HFF-Myc (cell line): Measurements from ENCODE around the gene GNB3.

Experiments
- DNase-seq: peaks from one replicate; pipeline ENCODE4 v3.0.0-alpha.2; 2011; ENCODE audit warnings: low read depth; ENCODE audit errors: extremely low read depth
- H3K4me3 ChIP-seq: replicated peaks from 2 replicates; pipeline ENCODE4 v1.5.1; 2011; ENCODE audit warnings: low read depth, mild to moderate bottlenecking, control low read depth, low read length
- TF ChIP-seq, protein P1 (sequence below): IDR thresholded peaks from 2 replicates; pipeline ENCODE4 v1.5.1; 2012; ENCODE audit warnings: mild to moderate bottlenecking, low read depth, low read length, control low read depth; ENCODE audit errors: missing control alignments

Gene GNB3

GRCh38 chr12:6807170-6807569 is 33.6 kb upstream of the GNB3 start:
- H3K4me3 ChIP-seq, result no peak overlapping the region
- no peak for DNase-seq
- TF ChIP-seq, protein P1, sequence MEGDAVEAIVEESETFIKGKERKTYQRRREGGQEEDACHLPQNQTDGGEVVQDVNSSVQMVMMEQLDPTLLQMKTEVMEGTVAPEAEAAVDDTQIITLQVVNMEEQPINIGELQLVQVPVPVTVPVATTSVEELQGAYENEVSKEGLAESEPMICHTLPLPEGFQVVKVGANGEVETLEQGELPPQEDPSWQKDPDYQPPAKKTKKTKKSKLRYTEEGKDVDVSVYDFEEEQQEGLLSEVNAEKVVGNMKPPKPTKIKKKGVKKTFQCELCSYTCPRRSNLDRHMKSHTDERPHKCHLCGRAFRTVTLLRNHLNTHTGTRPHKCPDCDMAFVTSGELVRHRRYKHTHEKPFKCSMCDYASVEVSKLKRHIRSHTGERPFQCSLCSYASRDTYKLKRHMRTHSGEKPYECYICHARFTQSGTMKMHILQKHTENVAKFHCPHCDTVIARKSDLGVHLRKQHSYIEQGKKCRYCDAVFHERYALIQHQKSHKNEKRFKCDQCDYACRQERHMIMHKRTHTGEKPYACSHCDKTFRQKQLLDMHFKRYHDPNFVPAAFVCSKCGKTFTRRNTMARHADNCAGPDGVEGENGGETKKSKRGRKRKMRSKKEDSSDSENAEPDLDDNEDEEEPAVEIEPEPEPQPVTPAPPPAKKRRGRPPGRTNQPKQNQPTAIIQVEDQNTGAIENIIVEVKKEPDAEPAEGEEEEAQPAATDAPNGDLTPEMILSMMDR, result no peak

DNA sequence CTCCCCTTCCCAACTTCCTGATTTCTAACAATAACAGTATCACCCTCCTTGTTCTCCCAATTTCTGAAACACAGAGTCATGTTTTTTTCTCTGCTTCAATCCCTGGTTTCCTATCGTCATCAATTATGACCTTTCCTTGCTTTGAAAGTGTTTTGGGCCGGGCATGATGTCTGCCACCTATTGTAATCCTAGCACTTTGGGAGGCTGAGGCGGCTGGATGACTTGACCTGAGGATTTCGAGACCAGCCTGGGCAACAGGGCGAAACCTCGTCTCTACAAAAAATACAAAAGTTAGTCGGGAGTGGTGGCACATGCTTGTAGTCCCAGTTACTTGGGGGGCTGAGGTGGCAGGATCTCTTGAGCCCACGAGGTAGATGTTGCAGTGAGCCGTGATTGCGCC is 31.7 kb upstream of the GNB3 start:
- DNase-seq, result no peak
- TF ChIP-seq, protein P1, result no peak
- H3K4me3 ChIP-seq, result no peak overlapping the region

GRCh38 chr12:6810758-6811157 is 30.0 kb upstream of the GNB3 start:
- DNase-seq, result no peak
- TF ChIP-seq, protein P1, result no peak
- no peak overlapping the region for H3K4me3 ChIP-seq

DNA sequence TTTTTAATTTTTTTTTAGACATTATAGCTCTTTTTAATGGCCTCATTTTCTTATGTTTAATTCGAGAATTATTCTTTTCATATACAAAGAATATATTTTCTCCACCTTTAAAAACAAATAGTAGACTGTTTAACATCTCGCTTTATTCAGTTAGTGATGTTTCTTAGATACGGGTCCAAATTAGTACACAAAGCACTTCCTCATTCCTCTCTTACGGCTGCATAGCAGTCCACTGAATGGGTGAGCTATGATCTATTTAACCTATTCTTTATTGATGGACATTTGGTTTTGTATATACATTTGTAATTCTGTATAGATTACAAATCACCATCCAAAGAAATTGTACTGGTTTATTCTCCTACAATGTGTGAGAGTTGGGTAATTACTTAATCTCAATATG is 27.4 kb upstream of the GNB3 start:
- DNase-seq, result no peak
- no peak overlapping the region for H3K4me3 ChIP-seq
- TF ChIP-seq, protein P1, result no peak

DNA sequence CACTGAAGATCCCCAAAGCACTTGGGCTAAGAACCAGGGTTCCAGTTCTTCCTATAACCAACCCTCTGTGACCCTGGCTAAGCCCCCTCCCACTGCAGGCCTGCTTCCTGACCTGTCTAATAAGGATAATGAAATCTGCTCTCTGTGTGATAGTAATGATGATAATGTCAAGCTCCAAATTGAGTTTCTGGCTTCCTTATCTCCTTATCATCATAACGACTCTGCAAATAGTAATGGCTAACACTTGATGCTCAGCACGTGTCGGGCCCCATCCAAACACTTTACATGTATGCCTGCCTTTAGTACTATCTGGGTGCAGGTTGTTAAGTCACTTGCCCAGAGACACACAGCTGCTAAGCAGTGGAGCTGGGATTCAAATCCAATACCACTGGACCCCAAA is 24.1 kb upstream of the GNB3 start:
- TF ChIP-seq, protein P1, result no peak
- no peak for DNase-seq
- H3K4me3 ChIP-seq, result no peak overlapping the region

DNA sequence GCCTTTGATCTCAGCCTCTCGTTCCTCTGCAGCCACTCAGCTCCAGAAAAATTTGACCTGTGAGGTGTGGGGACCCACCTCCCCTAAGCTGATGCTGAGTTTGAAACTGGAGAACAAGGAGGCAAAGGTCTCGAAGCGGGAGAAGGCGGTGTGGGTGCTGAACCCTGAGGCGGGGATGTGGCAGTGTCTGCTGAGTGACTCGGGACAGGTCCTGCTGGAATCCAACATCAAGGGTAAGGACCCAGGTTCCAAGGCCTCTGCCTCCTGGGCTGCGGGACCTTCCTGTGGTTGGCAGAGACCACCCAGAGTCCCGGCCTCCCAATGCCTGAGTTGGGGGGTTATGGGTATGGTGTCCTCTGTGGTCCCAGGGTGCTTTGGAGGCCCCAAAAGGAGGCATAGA is 23.6 kb upstream of the GNB3 start:
- no peak overlapping the region for H3K4me3 ChIP-seq
- no peak for DNase-seq
- TF ChIP-seq, protein P1, result no peak

DNA sequence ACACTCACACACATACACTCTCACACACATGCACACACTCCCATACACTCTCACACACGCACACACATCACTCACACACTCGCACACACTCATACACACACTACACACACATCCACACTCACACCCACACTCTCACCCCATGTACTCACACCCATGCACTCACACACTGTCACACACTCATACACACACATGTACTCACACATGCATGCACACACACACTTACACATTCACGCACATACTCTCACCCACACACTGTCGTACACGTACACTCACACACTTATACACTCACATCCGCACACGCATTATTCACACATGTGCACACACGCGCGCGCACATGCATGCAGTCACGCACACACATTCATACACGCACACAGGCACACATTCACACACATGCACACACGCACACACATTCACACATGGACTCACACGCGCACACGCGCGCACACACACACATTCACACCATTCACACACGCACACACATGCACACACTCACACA is 23.0 kb upstream of the GNB3 start:
- no peak overlapping the region for H3K4me3 ChIP-seq
- DNase-seq, result no peak
- TF ChIP-seq, protein P1, result no peak
